HEK293 (cell line): ENCODE measurements around the gene CCDC32.
A peak's percentile ranks its signal among the peaks of the same experiment; 100 is the strongest.

ENCODE experiments used
- GLI4 ChIP-seq: fragments of 450-650 bp; formaldehyde crosslinking; IDR thresholded peaks from 2 replicates; pipeline ENCODE4 v1.5.1; 2016; ENCODE audit warnings: missing biosample characterization, missing genetic modification characterization
- HOXC10 ChIP-seq: sonication (generic); formaldehyde crosslinking; IDR thresholded peaks from 2 replicates; pipeline ENCODE4 v1.8.1; 2023; ENCODE audit warnings: mild to moderate bottlenecking, missing genetic modification reagents
- KLF16 ChIP-seq: fragments of 450-650 bp; formaldehyde crosslinking; IDR thresholded peaks from 2 replicates; pipeline ENCODE4 v1.5.1; 2017; ENCODE audit warnings: missing biosample characterization, missing genetic modification characterization
- KLF8 ChIP-seq: fragments of 450-650 bp; formaldehyde crosslinking; IDR thresholded peaks from 2 replicates; pipeline ENCODE4 v1.5.1; 2016; ENCODE audit warnings: missing biosample characterization, missing genetic modification characterization
- MYNN ChIP-seq: fragments of 450-650 bp; formaldehyde crosslinking; IDR thresholded peaks from 2 replicates; pipeline ENCODE4 v1.5.1; 2016; ENCODE audit warnings: missing biosample characterization, missing genetic modification characterization, borderline replicate concordance
- RBAK ChIP-seq: fragments of 450-650 bp; formaldehyde crosslinking; IDR thresholded peaks from 2 replicates; pipeline ENCODE4 v1.5.1; 2016; ENCODE audit warnings: missing biosample characterization, missing genetic modification characterization
- SCRT2 ChIP-seq: fragments of 450-650 bp; formaldehyde crosslinking; IDR thresholded peaks from 2 replicates; pipeline ENCODE4 v1.5.1; 2016; ENCODE audit warnings: missing biosample characterization, missing genetic modification characterization
- ZBTB17 ChIP-seq: fragments of 450-650 bp; formaldehyde crosslinking; IDR thresholded peaks from 2 replicates; pipeline ENCODE4 v1.5.1; 2016; ENCODE audit warnings: missing biosample characterization, missing genetic modification characterization
- ZBTB48 ChIP-seq: fragments of 450-650 bp; formaldehyde crosslinking; IDR thresholded peaks from 2 replicates; pipeline ENCODE4 v1.5.1; 2016; ENCODE audit warnings: missing biosample characterization, missing genetic modification characterization
- ZFP37 ChIP-seq: fragments of 450-650 bp; formaldehyde crosslinking; IDR thresholded peaks from 2 replicates; pipeline ENCODE4 v1.5.1; 2016; ENCODE audit warnings: missing biosample characterization, missing genetic modification characterization
- ZNF133 ChIP-seq: fragments of 450-650 bp; formaldehyde crosslinking; IDR thresholded peaks from 2 replicates; pipeline ENCODE4 v1.5.1; 2016; ENCODE audit warnings: missing biosample characterization, missing genetic modification characterization
- ZNF138 ChIP-seq: fragments of 450-650 bp; formaldehyde crosslinking; IDR thresholded peaks from 2 replicates; pipeline ENCODE4 v1.5.1; 2016; ENCODE audit warnings: missing biosample characterization, missing genetic modification characterization, borderline replicate concordance
- ZNF157 ChIP-seq: fragments of 450-650 bp; formaldehyde crosslinking; IDR thresholded peaks from 2 replicates; pipeline ENCODE4 v1.5.1; 2016; ENCODE audit warnings: missing biosample characterization, missing genetic modification characterization
- ZNF211 ChIP-seq: fragments of 450-650 bp; formaldehyde crosslinking; IDR thresholded peaks from 2 replicates; pipeline ENCODE4 v1.5.1; 2016; ENCODE audit warnings: low read depth, missing biosample characterization, missing genetic modification characterization
- ZNF214 ChIP-seq: fragments of 450-650 bp; formaldehyde crosslinking; IDR thresholded peaks from 2 replicates; pipeline ENCODE4 v1.5.1; 2017; ENCODE audit warnings: missing biosample characterization, mild to moderate bottlenecking, missing genetic modification characterization, borderline replicate concordance
- ZNF341 ChIP-seq: fragments of 450-650 bp; formaldehyde crosslinking; IDR thresholded peaks from 2 replicates; pipeline ENCODE4; 2016; ENCODE audit warnings: low read depth, missing biosample characterization, missing genetic modification characterization
- ZNF354C ChIP-seq: fragments of 450-650 bp; formaldehyde crosslinking; IDR thresholded peaks from 2 replicates; pipeline ENCODE4 v1.5.1; 2016; ENCODE audit warnings: missing biosample characterization, missing genetic modification characterization, low read depth, borderline replicate concordance
- ZNF416 ChIP-seq: fragments of 450-650 bp; formaldehyde crosslinking; IDR thresholded peaks from 2 replicates; pipeline ENCODE4 v1.5.1; 2016; ENCODE audit warnings: missing biosample characterization, missing genetic modification characterization
- ZNF473 ChIP-seq: fragments of 450-650 bp; formaldehyde crosslinking; IDR thresholded peaks from 2 replicates; pipeline ENCODE4 v1.5.1; 2017; ENCODE audit warnings: missing biosample characterization, missing genetic modification characterization
- ZNF571 ChIP-seq: fragments of 450-650 bp; formaldehyde crosslinking; IDR thresholded peaks from 2 replicates; pipeline ENCODE4 v1.5.0; 2017; ENCODE audit warnings: missing biosample characterization, missing genetic modification characterization
- ZNF600 ChIP-seq: fragments of 450-650 bp; formaldehyde crosslinking; IDR thresholded peaks from 2 replicates; pipeline ENCODE4 v1.5.1; 2016; ENCODE audit warnings: missing biosample characterization, missing genetic modification characterization
- ZNF624 ChIP-seq: fragments of 450-650 bp; formaldehyde crosslinking; IDR thresholded peaks from 2 replicates; pipeline ENCODE4 v1.5.1; 2017; ENCODE audit warnings: missing biosample characterization, missing genetic modification characterization
- ZNF664 ChIP-seq: fragments of 450-650 bp; formaldehyde crosslinking; IDR thresholded peaks from 2 replicates; pipeline ENCODE4 v1.5.1; 2016; ENCODE audit warnings: missing biosample characterization, missing genetic modification characterization
- ZXDB ChIP-seq: fragments of 450-650 bp; formaldehyde crosslinking; IDR thresholded peaks from 2 replicates; pipeline ENCODE4 v1.5.1; 2016; ENCODE audit warnings: missing biosample characterization, missing genetic modification characterization
- TF ChIP-seq, protein P1 (sequence below): fragments of 450-650 bp; formaldehyde crosslinking; IDR thresholded peaks from 2 replicates; pipeline ENCODE4 v1.5.1; 2016; ENCODE audit warnings: missing biosample characterization, missing genetic modification characterization, borderline replicate concordance
- TF ChIP-seq, protein P2 (sequence below): fragments of 450-650 bp; IDR thresholded peaks from 2 replicates; pipeline ENCODE4 v1.5.1; 2018; ENCODE audit warnings: missing biosample characterization, missing genetic modification characterization
- TF ChIP-seq, protein P3 (sequence below): fragments of 450-650 bp; formaldehyde crosslinking; IDR thresholded peaks from 2 replicates; pipeline ENCODE4 v1.5.1; 2016; ENCODE audit warnings: missing biosample characterization, missing genetic modification characterization
- TF ChIP-seq, protein P4 (sequence below): fragments of 450-650 bp; formaldehyde crosslinking; IDR thresholded peaks from 2 replicates; pipeline ENCODE4 v1.5.1; 2016; ENCODE audit warnings: missing biosample characterization, missing genetic modification characterization
- TF ChIP-seq, protein P5 (sequence below): fragments of 450-650 bp; formaldehyde crosslinking; IDR thresholded peaks from 2 replicates; pipeline ENCODE4 v1.5.1; 2017; ENCODE audit warnings: missing biosample characterization, missing genetic modification characterization
- TF ChIP-seq, protein P6 (sequence below): fragments of 450-650 bp; formaldehyde crosslinking; IDR thresholded peaks from 2 replicates; pipeline ENCODE4 v1.5.1; 2017; ENCODE audit warnings: missing biosample characterization, missing genetic modification characterization

Gene CCDC32

DNA sequence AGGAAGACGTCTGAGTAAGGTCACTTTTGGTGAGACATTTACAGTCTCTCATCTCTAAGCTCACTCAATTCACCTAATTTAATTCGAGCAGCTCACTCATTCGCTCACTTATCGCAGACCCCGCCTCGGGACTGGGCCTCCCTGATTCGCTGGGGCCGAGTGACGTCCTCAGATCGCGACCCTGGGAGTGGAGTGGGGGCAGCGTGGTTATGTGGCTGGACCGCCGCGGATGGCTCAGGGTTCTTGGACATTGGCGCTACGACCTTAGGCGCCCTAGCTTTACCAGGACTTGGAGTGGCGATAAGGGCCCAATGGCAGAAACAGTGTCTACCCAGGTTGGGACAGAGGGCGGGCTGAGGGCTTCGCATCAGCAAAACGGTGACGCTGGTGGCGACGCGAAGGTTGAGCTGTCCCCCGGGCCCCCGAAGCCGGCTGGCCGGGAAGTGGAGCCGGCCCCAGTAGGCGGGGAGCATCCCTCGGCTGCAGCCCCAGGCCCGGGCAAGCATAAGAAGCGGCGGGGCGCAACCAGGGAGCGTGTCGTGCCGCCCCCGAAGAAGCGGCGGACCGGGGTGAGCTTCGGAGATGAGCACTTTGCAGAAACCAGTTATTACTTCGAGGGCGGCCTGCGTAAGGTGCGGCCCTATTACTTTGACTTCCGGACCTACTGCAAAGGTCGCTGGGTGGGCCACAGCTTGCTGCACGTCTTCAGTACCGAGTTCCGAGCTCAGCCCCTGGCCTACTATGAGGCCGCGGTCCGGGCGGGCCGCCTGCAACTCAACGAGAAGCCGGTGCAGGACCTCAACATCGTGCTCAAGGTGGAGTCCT, 4.5 kb upstream of the CCDC32 start, which contains the start of gene RPUSD2 (continued):
- TF ChIP-seq, protein P1, sequence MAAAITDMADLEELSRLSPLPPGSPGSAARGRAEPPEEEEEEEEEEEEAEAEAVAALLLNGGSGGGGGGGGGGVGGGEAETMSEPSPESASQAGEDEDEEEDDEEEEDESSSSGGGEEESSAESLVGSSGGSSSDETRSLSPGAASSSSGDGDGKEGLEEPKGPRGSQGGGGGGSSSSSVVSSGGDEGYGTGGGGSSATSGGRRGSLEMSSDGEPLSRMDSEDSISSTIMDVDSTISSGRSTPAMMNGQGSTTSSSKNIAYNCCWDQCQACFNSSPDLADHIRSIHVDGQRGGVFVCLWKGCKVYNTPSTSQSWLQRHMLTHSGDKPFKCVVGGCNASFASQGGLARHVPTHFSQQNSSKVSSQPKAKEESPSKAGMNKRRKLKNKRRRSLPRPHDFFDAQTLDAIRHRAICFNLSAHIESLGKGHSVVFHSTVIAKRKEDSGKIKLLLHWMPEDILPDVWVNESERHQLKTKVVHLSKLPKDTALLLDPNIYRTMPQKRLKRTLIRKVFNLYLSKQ, result no peak
- TF ChIP-seq, protein P2, sequence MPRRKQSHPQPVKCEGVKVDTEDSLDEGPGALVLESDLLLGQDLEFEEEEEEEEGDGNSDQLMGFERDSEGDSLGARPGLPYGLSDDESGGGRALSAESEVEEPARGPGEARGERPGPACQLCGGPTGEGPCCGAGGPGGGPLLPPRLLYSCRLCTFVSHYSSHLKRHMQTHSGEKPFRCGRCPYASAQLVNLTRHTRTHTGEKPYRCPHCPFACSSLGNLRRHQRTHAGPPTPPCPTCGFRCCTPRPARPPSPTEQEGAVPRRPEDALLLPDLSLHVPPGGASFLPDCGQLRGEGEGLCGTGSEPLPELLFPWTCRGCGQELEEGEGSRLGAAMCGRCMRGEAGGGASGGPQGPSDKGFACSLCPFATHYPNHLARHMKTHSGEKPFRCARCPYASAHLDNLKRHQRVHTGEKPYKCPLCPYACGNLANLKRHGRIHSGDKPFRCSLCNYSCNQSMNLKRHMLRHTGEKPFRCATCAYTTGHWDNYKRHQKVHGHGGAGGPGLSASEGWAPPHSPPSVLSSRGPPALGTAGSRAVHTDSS (tag by site-specific recombination), result no peak
- TF ChIP-seq ZNF354C (no peak), ZNF600 (tag by site-specific recombination) (no peak), ZBTB17 (tag by site-specific recombination) (peak; percentile 74), ZNF133 (no peak), ZFP37 (tag by site-specific recombination) (peak; percentile 51; the same call in 1 of the 2 replicates), ZBTB48 (tag by site-specific recombination) (peak; percentile 62), ZNF138 (tag by site-specific recombination) (no peak), SCRT2 (tag by site-specific recombination) (no peak), ZNF664 (peak; percentile 97), ZXDB (tag by site-specific recombination) (peak; percentile 78), ZNF416 (tag by site-specific recombination) (no peak), KLF8 (peak; percentile 49; the same call in 1 of the 2 replicates), RBAK (tag by site-specific recombination) (no peak), GLI4 (tag by site-specific recombination) (no peak), ZNF624 (tag by site-specific recombination) (no peak), ZNF211 (tag by site-specific recombination) (no peak), HOXC10 (no peak), ZNF473 (tag by site-specific recombination) (no peak), KLF16 (tag by site-specific recombination) (0 out of 2 replicates have a peak, but pooled peaks have one; percentile 63), ZNF571 (tag by site-specific recombination) (no peak), ZNF214 (tag by site-specific recombination) (no peak), MYNN (tag by site-specific recombination) (no peak), ZNF157 (tag by site-specific recombination) (no peak), ZNF341 (tag by site-specific recombination) (no peak)
- TF ChIP-seq, protein P3, sequence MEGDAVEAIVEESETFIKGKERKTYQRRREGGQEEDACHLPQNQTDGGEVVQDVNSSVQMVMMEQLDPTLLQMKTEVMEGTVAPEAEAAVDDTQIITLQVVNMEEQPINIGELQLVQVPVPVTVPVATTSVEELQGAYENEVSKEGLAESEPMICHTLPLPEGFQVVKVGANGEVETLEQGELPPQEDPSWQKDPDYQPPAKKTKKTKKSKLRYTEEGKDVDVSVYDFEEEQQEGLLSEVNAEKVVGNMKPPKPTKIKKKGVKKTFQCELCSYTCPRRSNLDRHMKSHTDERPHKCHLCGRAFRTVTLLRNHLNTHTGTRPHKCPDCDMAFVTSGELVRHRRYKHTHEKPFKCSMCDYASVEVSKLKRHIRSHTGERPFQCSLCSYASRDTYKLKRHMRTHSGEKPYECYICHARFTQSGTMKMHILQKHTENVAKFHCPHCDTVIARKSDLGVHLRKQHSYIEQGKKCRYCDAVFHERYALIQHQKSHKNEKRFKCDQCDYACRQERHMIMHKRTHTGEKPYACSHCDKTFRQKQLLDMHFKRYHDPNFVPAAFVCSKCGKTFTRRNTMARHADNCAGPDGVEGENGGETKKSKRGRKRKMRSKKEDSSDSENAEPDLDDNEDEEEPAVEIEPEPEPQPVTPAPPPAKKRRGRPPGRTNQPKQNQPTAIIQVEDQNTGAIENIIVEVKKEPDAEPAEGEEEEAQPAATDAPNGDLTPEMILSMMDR (tag by site-specific recombination), result no peak
- TF ChIP-seq, protein P4, sequence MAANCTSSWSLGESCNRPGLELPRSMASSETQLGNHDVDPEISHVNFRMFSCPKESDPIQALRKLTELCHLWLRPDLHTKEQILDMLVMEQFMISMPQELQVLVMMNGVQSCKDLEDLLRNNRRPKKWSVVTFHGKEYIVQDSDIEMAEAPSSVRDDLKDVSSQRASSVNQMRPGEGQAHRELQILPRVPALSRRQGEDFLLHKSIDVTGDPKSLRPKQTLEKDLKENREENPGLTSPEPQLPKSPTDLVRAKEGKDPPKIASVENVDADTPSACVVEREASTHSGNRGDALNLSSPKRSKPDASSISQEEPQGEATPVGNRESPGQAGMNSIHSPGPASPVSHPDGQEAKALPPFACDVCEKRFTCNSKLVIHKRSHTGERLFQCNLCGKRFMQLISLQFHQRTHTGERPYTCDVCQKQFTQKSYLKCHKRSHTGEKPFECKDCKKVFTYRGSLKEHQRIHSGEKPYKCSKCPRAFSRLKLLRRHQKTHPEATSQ (tag by site-specific recombination), result 0 out of 2 replicates have a peak, but pooled peaks have one; percentile 33
- TF ChIP-seq, protein P5, sequence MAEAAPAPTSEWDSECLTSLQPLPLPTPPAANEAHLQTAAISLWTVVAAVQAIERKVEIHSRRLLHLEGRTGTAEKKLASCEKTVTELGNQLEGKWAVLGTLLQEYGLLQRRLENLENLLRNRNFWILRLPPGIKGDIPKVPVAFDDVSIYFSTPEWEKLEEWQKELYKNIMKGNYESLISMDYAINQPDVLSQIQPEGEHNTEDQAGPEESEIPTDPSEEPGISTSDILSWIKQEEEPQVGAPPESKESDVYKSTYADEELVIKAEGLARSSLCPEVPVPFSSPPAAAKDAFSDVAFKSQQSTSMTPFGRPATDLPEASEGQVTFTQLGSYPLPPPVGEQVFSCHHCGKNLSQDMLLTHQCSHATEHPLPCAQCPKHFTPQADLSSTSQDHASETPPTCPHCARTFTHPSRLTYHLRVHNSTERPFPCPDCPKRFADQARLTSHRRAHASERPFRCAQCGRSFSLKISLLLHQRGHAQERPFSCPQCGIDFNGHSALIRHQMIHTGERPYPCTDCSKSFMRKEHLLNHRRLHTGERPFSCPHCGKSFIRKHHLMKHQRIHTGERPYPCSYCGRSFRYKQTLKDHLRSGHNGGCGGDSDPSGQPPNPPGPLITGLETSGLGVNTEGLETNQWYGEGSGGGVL (tag by site-specific recombination), result no peak
- TF ChIP-seq, protein P6, sequence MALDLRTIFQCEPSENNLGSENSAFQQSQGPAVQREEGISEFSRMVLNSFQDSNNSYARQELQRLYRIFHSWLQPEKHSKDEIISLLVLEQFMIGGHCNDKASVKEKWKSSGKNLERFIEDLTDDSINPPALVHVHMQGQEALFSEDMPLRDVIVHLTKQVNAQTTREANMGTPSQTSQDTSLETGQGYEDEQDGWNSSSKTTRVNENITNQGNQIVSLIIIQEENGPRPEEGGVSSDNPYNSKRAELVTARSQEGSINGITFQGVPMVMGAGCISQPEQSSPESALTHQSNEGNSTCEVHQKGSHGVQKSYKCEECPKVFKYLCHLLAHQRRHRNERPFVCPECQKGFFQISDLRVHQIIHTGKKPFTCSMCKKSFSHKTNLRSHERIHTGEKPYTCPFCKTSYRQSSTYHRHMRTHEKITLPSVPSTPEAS (tag by site-specific recombination), result no peak
